ENCODE measurements around the gene HELB.

- TF ChIP-seq CTCF (IDR thresholded peaks at IDR 0.05) (no peak), POLR2AphosphoS5 (IDR thresholded peaks at IDR 0.05) (no peak)
Measured at GRCh38 chr12:66273147-66273546, 29.1 kb upstream of the HELB start.
